Esophagus squamous epithelium (tissue), 4 donors: ENCODE data around the gene MYL10.

Experiments
- CTCF ChIP-seq, 6 experiments: fragments of 450-650 bp in 4 of 6; fragments of 200-600 bp in 2 of 6; sonication (generic) in 2 of 6; IDR thresholded peaks; one replicate each; pipeline ENCODE4 v1.5.1; 2016 to 2019; ENCODE audit warnings: antibody characterized with exemption in 6 of 6, mild to moderate bottlenecking in 4 of 6, moderate library complexity in 4 of 6
- POLR2A ChIP-seq, 4 donors: fragments of 450-650 bp; IDR thresholded peaks; one replicate each; pipeline ENCODE4 v1.6.1; 2017; ENCODE audit warnings: antibody characterized with exemption in 4 of 4, mild to moderate bottlenecking in 4 of 4, moderate library complexity in 3 of 4

GRCh38 chr7:101618916-101619315 lies 10.2 kb downstream of the MYL10 start:
- TF ChIP-seq CTCF (IDR thresholded peaks at IDR 0.05): no peak
- no peak for TF ChIP-seq POLR2A (IDR thresholded peaks at IDR 0.05)
